GM23338 (cell line): ENCODE measurements around the gene TBC1D5. TPM values are rescaled to one million over a fixed set of nuclear protein-coding genes. Genes with fewer than 3 reads are reported as not detected.

ENCODE experiments used
- ATAC-seq: fragments of 200-7000 bp; cut with Tn5 transposase; 3 replicates; pipeline ENCODE4 v1.9.1; 2020
- DNase-seq: peaks from one replicate; pipeline ENCODE4 v3.0.0-alpha.2; 2015; ENCODE audit warnings: low spot score
- H2AFZ ChIP-seq: fragments of 200-600 bp; sonication (generic); 2 replicates; pipeline ENCODE4 v1.8.0; 2016; ENCODE audit warnings: antibody characterized with exemption, mild to moderate bottlenecking, moderate library complexity
- H3F3A ChIP-seq: fragments of 200-600 bp; sonication (generic); replicated peaks from 2 replicates; pipeline ENCODE4 v1.8.0; 2017; ENCODE audit warnings: antibody characterized with exemption, mixed run types, low read depth
- H3K27ac ChIP-seq: fragments of 200-600 bp; sonication (generic); 2 replicates; pipeline ENCODE4 v1.6.1; 2016; ENCODE audit warnings: low read depth
- H3K27me3 ChIP-seq: fragments of 200-600 bp; sonication (generic); 2 replicates; pipeline ENCODE4 v1.8.0; 2016; ENCODE audit warnings: mild to moderate bottlenecking, mixed run types, moderate library complexity; ENCODE audit not compliant: insufficient read depth
- H3K36me3 ChIP-seq: fragments of 200-600 bp; sonication (generic); 2 replicates; pipeline ENCODE4 v1.8.0; 2016; ENCODE audit warnings: mild to moderate bottlenecking; ENCODE audit not compliant: insufficient read depth
- H3K4me1 ChIP-seq: fragments of 200-600 bp; sonication (generic); 2 replicates; pipeline ENCODE4 v1.8.0; 2016; ENCODE audit warnings: mild to moderate bottlenecking, moderate library complexity; ENCODE audit not compliant: insufficient read depth
- H3K4me2 ChIP-seq: fragments of 200-600 bp; sonication (generic); 2 replicates; pipeline ENCODE4 v1.7.1; 2017; ENCODE audit warnings: mixed run types
- H3K4me3 ChIP-seq: fragments of 200-600 bp; sonication (generic); 2 replicates; pipeline ENCODE4 v1.6.1; 2016; ENCODE audit warnings: mixed run types
- H3K79me2 ChIP-seq: fragments of 200-600 bp; sonication (generic); replicated peaks from 2 replicates; pipeline ENCODE4 v1.8.0; 2017; ENCODE audit warnings: mild to moderate bottlenecking; ENCODE audit not compliant: insufficient read depth
- H3K9me2 ChIP-seq: fragments of 200-600 bp; sonication (generic); 2 replicates; pipeline ENCODE4 v1.8.0; 2017; ENCODE audit not compliant: insufficient read depth
- H4K20me1 ChIP-seq: fragments of 200-600 bp; sonication (generic); replicated peaks from 2 replicates; pipeline ENCODE4 v1.8.0; 2017; ENCODE audit warnings: mild to moderate bottlenecking; ENCODE audit not compliant: insufficient read depth
- H3K27ac Mint-ChIP-seq: 2 replicates; pipeline ENCODE4 v1.8.0; 2020; ENCODE audit warnings: inconsistent platforms, mild to moderate bottlenecking, moderate library complexity, mixed read lengths
- H3K27me3 Mint-ChIP-seq: 3 replicates; pipeline ENCODE4 v1.8.0; 2022; ENCODE audit warnings: low read depth, mild to moderate bottlenecking, moderate library complexity, mixed read lengths, inconsistent platforms; ENCODE audit not compliant: insufficient read depth, poor library complexity
- H3K36me3 Mint-ChIP-seq: 3 replicates; pipeline ENCODE4 v1.8.0; 2021; ENCODE audit warnings: low read depth, mild to moderate bottlenecking, inconsistent platforms, moderate library complexity, mixed read lengths
- H3K4me1 Mint-ChIP-seq: 3 replicates; pipeline ENCODE4 v1.8.0; 2020; ENCODE audit warnings: mild to moderate bottlenecking, inconsistent platforms, mixed read lengths
- H3K4me3 Mint-ChIP-seq: 3 replicates; pipeline ENCODE4 v1.8.0; 2021; ENCODE audit warnings: moderate library complexity, mild to moderate bottlenecking, inconsistent platforms, mixed read lengths
- H3K9me3 Mint-ChIP-seq: 3 replicates; pipeline ENCODE4 v1.8.0; 2020; ENCODE audit warnings: moderate library complexity, mild to moderate bottlenecking, inconsistent platforms, mixed read lengths
- CREB1 ChIP-seq: fragments of 250-450 bp; sonication (Bioruptor Pico); IDR thresholded peaks from 2 replicates; pipeline ENCODE4 v1.5.0; 2020; ENCODE audit warnings: low read depth, mild to moderate bottlenecking, moderate library complexity
- ETS1 ChIP-seq: IDR thresholded peaks from 2 replicates; pipeline ENCODE4 v1.6.1; 2016; ENCODE audit warnings: antibody characterized with exemption
- EZH2 ChIP-seq: fragments of 200-600 bp; sonication (generic); IDR thresholded peaks from one replicate; pipeline ENCODE4 v1.8.0; 2017; ENCODE audit warnings: antibody characterized with exemption, mild to moderate bottlenecking, low read depth; ENCODE audit not compliant: unreplicated experiment
- NANOG ChIP-seq: IDR thresholded peaks from 2 replicates; pipeline ENCODE4 v1.6.1; 2016; ENCODE audit warnings: antibody characterized with exemption, borderline replicate concordance
- REST ChIP-seq: IDR thresholded peaks from one replicate; pipeline ENCODE4 v1.6.1; 2018; ENCODE audit warnings: antibody characterized with exemption; ENCODE audit not compliant: unreplicated experiment
- ZNF331 ChIP-seq: fragments of 250-450 bp; sonication (Bioruptor Pico); IDR thresholded peaks from 2 replicates; pipeline ENCODE4 v1.5.0; 2020; ENCODE audit warnings: low read depth, mild to moderate bottlenecking, moderate library complexity
- ZNF462 ChIP-seq: fragments of 250-450 bp; sonication (Bioruptor Pico); IDR thresholded peaks from 2 replicates; pipeline ENCODE4 v1.5.0; 2020; ENCODE audit warnings: mild to moderate bottlenecking, moderate library complexity
- polyA plus RNA-seq: library from polyadenylated mRNA; unstranded; fragments of >200 nt; fragmentation: Nextera tagmentation; extraction: Ambion mirVana; gene quantifications from 2 replicates; pipeline ENCODE4 v1.2.1, GENCODE V29; 2016
- total RNA-seq: library from RNA; depleted of rRNA; stranded (reverse); fragments of >200 nt; shearing (Covaris generic); gene quantifications from 2 replicates; pipeline ENCODE4 v1.2.3, GENCODE V29; 2014

Gene TBC1D5
- total and polyA plus RNA-seq, 2 experiments from 2014 or later = 21.8 to 48.1 TPM

GRCh38 chr3:17119201-17120072 lies 623.0 kb downstream of the TBC1D5 start (continued):
- no peak for TF ChIP-seq ETS1
- no peak for TF ChIP-seq ZNF462 (CRISPR knock-in tag)
- TF ChIP-seq CREB1 (CRISPR knock-in tag) = no peak

- no peaks in the 10 kb centered on the region for H3K4me1 ChIP-seq
- Mint-ChIP-seq H3K4me3 (no peak overlapping the region), H3K27ac (no peak overlapping the region), H3K4me1 (no peaks in the 10 kb centered on the region), H3K36me3 (no peaks in the 10 kb centered on the region; the same call in 2 of the 3 replicates), H3K9me3 (no peaks in the 10 kb centered on the region; the same call in none of the 3 replicates), H3K27me3 (peaks cover 3% of the 10 kb centered on the region)
- no peaks in the 10 kb centered on the region for H4K20me1 ChIP-seq
- H3F3A ChIP-seq = no peaks in the 10 kb centered on the region
- no peaks in the 10 kb centered on the region for H3K79me2 ChIP-seq
- H3K4me3 ChIP-seq = no peak overlapping the region
- H3K27me3 ChIP-seq = no peaks in the 10 kb centered on the region
- ATAC-seq (no peak), DNase-seq (no peak)
- H3K36me3 ChIP-seq = no peaks in the 10 kb centered on the region
- no peak overlapping the region for H2AFZ ChIP-seq
- no peak overlapping the region for H3K4me2 ChIP-seq
- no peak overlapping the region for H3K27ac ChIP-seq
- H3K9me2 ChIP-seq = 0 out of 2 replicates have a peak, but pooled peaks cover 8% of the 10 kb centered on the region
- no peak for TF ChIP-seq ZNF331 (CRISPR knock-in tag)
- TF ChIP-seq EZH2 = no peak
- no peak for TF ChIP-seq NANOG
- TF ChIP-seq ETS1 = no peak
- no peak for TF ChIP-seq REST
- no peak for TF ChIP-seq CREB1 (CRISPR knock-in tag)
Observed at GRCh38 chr3:17118771-17119170, 623.7 kb downstream of the TBC1D5 start.
